ENCODE results near the gene SINHCAF. TPM values are rescaled to one million over a fixed set of nuclear protein-coding genes. Genes with fewer than 3 reads are reported as not detected.

The SINHCAF gene
- total and polyA plus RNA-seq, 2 donors from 2014 or later = 33.1 to 96.2 TPM

- Histone ChIP-seq H3K9me3 (ENCODE audit: control insufficient read depth in 2 of 3, insufficient read depth in 1 of 3, low read length in 3 of 3) (no peaks in the 10 kb centered on the region), H3K27ac (ENCODE audit: low read depth in 2 of 2, low read length in 2 of 2) (no peak overlapping the region), H3K4me3 (ENCODE audit: low read length in 3 of 3) (no peak overlapping the region), H3K4me1 (ENCODE audit: control insufficient read depth in 2 of 3, insufficient read depth in 2 of 3, low read depth in 1 of 3, low read length in 3 of 3) (peaks cover 0 to 8% (median 0%) of the 10 kb centered on the region in 3 donors), H3K36me3 (ENCODE audit: control insufficient read depth in 2 of 3, insufficient read depth in 3 of 3, low read length in 3 of 3) (no peaks in the 10 kb centered on the region), H3K27me3 (ENCODE audit: control insufficient read depth, insufficient read depth, low read length) (no peaks in the 10 kb centered on the region), H3K9ac (ENCODE audit: low read length in 3 of 3) (no peak overlapping the region)
- no peak for FAIRE-seq
- intact Hi-C loops (cut with DNase I) = no loop called here
- peak in 4 of 5 donors; percentile 65 to 76 (median 72) for DNase-seq
- TF ChIP-seq CTCF (IDR thresholded peaks at IDR 0.05; ENCODE audit: borderline replicate concordance, extremely low read depth, insufficient read depth) = no peak
Observed at GRCh38 chr12:31362759-31363415, 36.9 kb upstream of the SINHCAF start.

GRCh38 chr12:31362115-31362758, 36.3 kb upstream of the SINHCAF start:
- no peak for FAIRE-seq
- Histone ChIP-seq H3K9ac (ENCODE audit: low read length in 3 of 3) (no peak overlapping the region), H3K9me3 (ENCODE audit: control insufficient read depth in 2 of 3, insufficient read depth in 1 of 3, low read length in 3 of 3) (no peaks in the 10 kb centered on the region), H3K27ac (ENCODE audit: low read depth in 2 of 2, low read length in 2 of 2) (no peak overlapping the region), H3K4me3 (ENCODE audit: low read length in 3 of 3) (no peak overlapping the region), H3K4me1 (ENCODE audit: control insufficient read depth in 2 of 3, insufficient read depth in 2 of 3, low read depth in 1 of 3, low read length in 3 of 3) (peaks cover 0 to 8% (median 0%) of the 10 kb centered on the region in 3 donors), H3K27me3 (ENCODE audit: control insufficient read depth, insufficient read depth, low read length) (no peaks in the 10 kb centered on the region), H3K36me3 (ENCODE audit: control insufficient read depth in 2 of 3, insufficient read depth in 3 of 3, low read length in 3 of 3) (no peaks in the 10 kb centered on the region)
- no peak for TF ChIP-seq CTCF (IDR thresholded peaks at IDR 0.05; ENCODE audit: borderline replicate concordance, extremely low read depth, insufficient read depth)
- intact Hi-C loops (cut with DNase I) = no loop called here
- DNase-seq = peak in 4 of 5 donors; percentile 39 to 70 (median 58)

- intact Hi-C loops (cut with DNase I) = no loop called here
- Histone ChIP-seq H3K9me3 (ENCODE audit: control insufficient read depth in 2 of 3, insufficient read depth in 1 of 3, low read length in 3 of 3) (no peaks in the 10 kb centered on the region), H3K4me3 (ENCODE audit: low read length in 3 of 3) (no peak overlapping the region), H3K27me3 (ENCODE audit: control insufficient read depth, insufficient read depth, low read length) (no peaks in the 10 kb centered on the region), H3K36me3 (ENCODE audit: control insufficient read depth in 2 of 3, insufficient read depth in 3 of 3, low read length in 3 of 3) (no peaks in the 10 kb centered on the region), H3K9ac (ENCODE audit: low read length in 3 of 3) (no peak overlapping the region), H3K27ac (ENCODE audit: low read depth in 2 of 2, low read length in 2 of 2) (no peak overlapping the region), H3K4me1 (ENCODE audit: control insufficient read depth in 2 of 3, insufficient read depth in 2 of 3, low read depth in 1 of 3, low read length in 3 of 3) (peaks cover 0 to 8% (median 0%) of the 10 kb centered on the region in 3 donors)
- DNase-seq (no peak), FAIRE-seq (no peak)
- no peak for TF ChIP-seq CTCF (IDR thresholded peaks at IDR 0.05; ENCODE audit: borderline replicate concordance, extremely low read depth, insufficient read depth)
Observed at GRCh38 chr12:31361730-31362114, 35.8 kb upstream of the SINHCAF start.
